ENCODE data around the gene SEMA4B.

DNA sequence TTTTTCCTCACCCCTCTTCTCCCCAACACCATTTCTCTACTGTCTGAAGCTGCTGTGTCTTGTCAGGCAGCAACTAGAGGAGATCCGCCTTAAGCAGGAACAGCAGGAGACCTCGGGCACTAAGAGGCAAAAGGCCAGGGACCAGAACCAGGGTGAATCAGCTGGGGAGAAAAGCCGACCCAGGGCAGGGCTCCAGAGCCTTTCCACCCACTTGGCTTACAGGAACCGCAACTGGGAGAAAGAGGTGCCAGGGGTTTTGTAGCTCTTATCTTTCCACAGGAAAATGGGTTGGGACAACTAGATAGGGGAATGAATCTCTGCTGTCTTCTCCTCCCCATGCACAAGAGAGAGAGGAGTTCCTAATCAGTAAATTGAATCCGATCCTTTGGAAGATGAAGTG is 61.3 kb downstream of the SEMA4B start:
- no peak for TF ChIP-seq EZH2 (IDR thresholded peaks at IDR 0.05; ENCODE audit: insufficient read depth, poor library complexity, severe bottlenecking)
- no peak for TF ChIP-seq EZH2phosphoT487 (IDR thresholded peaks at IDR 0.05; ENCODE audit: insufficient read depth, low read depth)

Data from GM23248 (cell line).